Endothelial cell of umbilical vein (primary cell): ENCODE results near the gene ME3. TPM values are rescaled to one million over a fixed set of nuclear protein-coding genes. Genes with fewer than 3 reads are reported as not detected.

ENCODE experiments used
- BruUV-seq: library from RNA; stranded (reverse); fragments of 400-500 nt; replicated peaks from 2 replicates; lab custom pipeline; 2021; lab: Mats Ljungman, UMichigan
- CTCF ChIA-PET: fragments of 300-600, 350-600 bp; sonication (Branson Sonifier 250); formaldehyde crosslinking; loops from one replicate; lab custom pipeline; 2021; ENCODE audit warnings: antibody characterized with exemption, inconsistent platforms; lab: Charles Lee
- POLR2A ChIA-PET: fragments of 300-600, 350-600 bp; sonication (Branson Sonifier 250); formaldehyde crosslinking; loops from one replicate; lab custom pipeline; 2021; ENCODE audit warnings: antibody characterized with exemption, inconsistent platforms; lab: Charles Lee
- DNase-seq: peaks from one replicate; pipeline ENCODE4 v3.0.0-alpha.2; 2011; ENCODE audit warnings: low read depth, low spot score
- FAIRE-seq: peaks from 2 replicates; lab custom pipeline; 2011; peaks lifted over from hg19 to GRCh38; lab: Jason Lieb, UNC
- H2AFZ ChIP-seq: 2 replicates; pipeline ENCODE4 v1.6.0; 2012; ENCODE audit warnings: low read depth, low read length, control low read depth, inconsistent platforms
- H3K27ac ChIP-seq: 2 replicates; pipeline ENCODE4 v1.5.1; 2011; ENCODE audit warnings: low read depth, mild to moderate bottlenecking, control low read depth, low read length, moderate library complexity; ENCODE audit not compliant: insufficient read depth
- H3K27me3 ChIP-seq, 2 experiments: 2 replicates each; pipeline versions ENCODE4 v1.6.0 to v1.6.1; 2011; ENCODE audit warnings: low read length in 2 of 2, mixed read lengths in 1 of 2; ENCODE audit not compliant: control insufficient read depth in 2 of 2, insufficient read depth in 2 of 2
- H3K36me3 ChIP-seq, 2 experiments: 2 replicates in 1 of 2; 3 replicates in 1 of 2; pipeline ENCODE4 v1.5.1; 2011; ENCODE audit warnings: low read length in 2 of 2, mild to moderate bottlenecking in 1 of 2, moderate library complexity in 1 of 2; ENCODE audit not compliant: control insufficient read depth in 2 of 2, insufficient read depth in 2 of 2; ENCODE audit errors: extremely low read depth in 1 of 2
- H3K4me1 ChIP-seq: 3 replicates; pipeline ENCODE4 v1.5.1; 2011; ENCODE audit warnings: mild to moderate bottlenecking, low read length; ENCODE audit not compliant: control insufficient read depth, insufficient read depth; ENCODE audit errors: extremely low read depth
- H3K4me2 ChIP-seq: 2 replicates; pipeline ENCODE4 v1.6.1; 2011; ENCODE audit warnings: low read length, control low read depth, mixed read lengths; ENCODE audit not compliant: insufficient read depth
- H3K4me3 ChIP-seq, 3 experiments: fragments of 200-600 bp in 1 of 3; sonication (generic), shearing (Covaris generic) in 1 of 3; replicated peaks in 1 of 3; 2 replicates each; pipeline ENCODE4 v1.5.1; 2011 to 2016; ENCODE audit warnings: control low read depth in 3 of 3, low read length in 3 of 3, mild to moderate bottlenecking in 2 of 3, inconsistent platforms in 1 of 3, low read depth in 1 of 3, moderate library complexity in 1 of 3; ENCODE audit not compliant: insufficient read depth in 1 of 3
- H3K79me2 ChIP-seq: 2 replicates; pipeline ENCODE4 v1.6.0; 2012; ENCODE audit warnings: low read length, inconsistent platforms; ENCODE audit not compliant: control insufficient read depth, insufficient read depth
- H3K9ac ChIP-seq: replicated peaks from 2 replicates; pipeline ENCODE3; 2011; ENCODE audit warnings: low read length, control low read depth; ENCODE audit not compliant: insufficient read depth; ENCODE audit errors: extremely low read depth
- H3K9me1 ChIP-seq: replicated peaks from 3 replicates; pipeline ENCODE4 v1.6.0; 2011; ENCODE audit warnings: mild to moderate bottlenecking, low read length; ENCODE audit not compliant: control insufficient read depth, insufficient read depth; ENCODE audit errors: extremely low read depth
- H3K9me3 ChIP-seq: replicated peaks from 2 replicates; pipeline ENCODE4 v1.5.1; 2012; ENCODE audit warnings: low read length, inconsistent platforms; ENCODE audit not compliant: control insufficient read depth, insufficient read depth
- H4K20me1 ChIP-seq: replicated peaks from 2 replicates; pipeline ENCODE3; 2011; ENCODE audit warnings: mild to moderate bottlenecking, low read length; ENCODE audit not compliant: control insufficient read depth, insufficient read depth; ENCODE audit errors: extremely low read depth
- EZH2 ChIP-seq: IDR thresholded peaks from 2 replicates; pipeline ENCODE4 v1.6.1; 2012; ENCODE audit warnings: borderline replicate concordance, low read depth, mild to moderate bottlenecking, moderate library complexity, low read length, inconsistent platforms; ENCODE audit not compliant: severe bottlenecking
- FOS ChIP-seq: IDR thresholded peaks from 2 replicates; pipeline ENCODE4 v1.6.1; 2011; ENCODE audit warnings: mild to moderate bottlenecking, low read length, moderate library complexity, borderline replicate concordance; ENCODE audit not compliant: insufficient read depth
- GATA2 ChIP-seq: IDR thresholded peaks from 2 replicates; pipeline ENCODE4 v1.7.0; 2011; ENCODE audit warnings: low read depth, mild to moderate bottlenecking, moderate library complexity, mixed read lengths, low read length; ENCODE audit not compliant: insufficient read length, insufficient read depth
- JUN ChIP-seq: IDR thresholded peaks from 2 replicates; pipeline ENCODE4 v1.6.1; 2011; ENCODE audit warnings: borderline replicate concordance, low read depth; ENCODE audit not compliant: insufficient read length, insufficient read depth
- MYC ChIP-seq: IDR thresholded peaks from one replicate; pipeline ENCODE4 v1.6.1; 2011; ENCODE audit warnings: mild to moderate bottlenecking, low read depth, low read length
- POLR2A ChIP-seq: IDR thresholded peaks from 2 replicates; pipeline ENCODE4 v1.6.1; 2012; ENCODE audit warnings: low read depth, mild to moderate bottlenecking, control low read depth, low read length
- POLR2AphosphoS5 ChIP-seq: IDR thresholded peaks from 2 replicates; pipeline ENCODE4 v1.6.1; 2012; ENCODE audit warnings: low read depth, mild to moderate bottlenecking, control low read depth, low read length, moderate library complexity; ENCODE audit not compliant: insufficient read depth
- dilution Hi-C: fragments of 300-500 bp; cut with MboI; formaldehyde crosslinking; loops from one replicate; pipeline ENCODE4 v1.15.0; 2019; ENCODE audit warnings: low sequenced_read_pairs; ENCODE audit not compliant: extremely low pct_ligation_motif_present
- intact Hi-C: fragments of 100-400 bp; cut with micrococcal nuclease; formaldehyde crosslinking; loops from one replicate; pipeline ENCODE4 v1.10.0; 2022
- polyA plus RNA-seq, 4 experiments: library from polyadenylated mRNA; depleted of rRNA in 3 of 4; stranded (reverse) in 3 of 4; unstranded in 1 of 4; fragments of >200 nt; gene quantifications; 2 replicates each; pipeline versions ENCODE4 v1.2.1 to v1.2.3, GENCODE V29; 2011 to 2012; ENCODE audit warnings: missing spikeins in 1 of 4
- total RNA-seq: library from RNA; stranded (reverse); gene quantifications from 2 replicates; pipeline ENCODE4 v1.2.3, GENCODE V29; 2021
- TF ChIP-seq, protein P1 (sequence below): IDR thresholded peaks from 2 replicates; pipeline ENCODE4 v1.6.1; 2011; ENCODE audit not compliant: insufficient read depth, insufficient read length
- TF ChIP-seq, protein P2 (sequence below), 2 donors: IDR thresholded peaks; 1 replicate in 1 of 2; 2 replicates in 1 of 2; pipeline ENCODE4 v1.5.1; 2011; ENCODE audit warnings: low read length in 2 of 2, mild to moderate bottlenecking in 2 of 2, moderate library complexity in 2 of 2, control low read depth in 1 of 2, inconsistent platforms in 1 of 2, low read depth in 1 of 2; ENCODE audit not compliant: insufficient read depth in 1 of 2; ENCODE audit errors: extremely low read depth in 1 of 2

ME3 gene
- total and polyA plus RNA-seq, 2 donors (not counting 3 experiments of a cell fraction or from before 2014, with no cell fraction given) = 26.9 to 30.4 TPM

DNA sequence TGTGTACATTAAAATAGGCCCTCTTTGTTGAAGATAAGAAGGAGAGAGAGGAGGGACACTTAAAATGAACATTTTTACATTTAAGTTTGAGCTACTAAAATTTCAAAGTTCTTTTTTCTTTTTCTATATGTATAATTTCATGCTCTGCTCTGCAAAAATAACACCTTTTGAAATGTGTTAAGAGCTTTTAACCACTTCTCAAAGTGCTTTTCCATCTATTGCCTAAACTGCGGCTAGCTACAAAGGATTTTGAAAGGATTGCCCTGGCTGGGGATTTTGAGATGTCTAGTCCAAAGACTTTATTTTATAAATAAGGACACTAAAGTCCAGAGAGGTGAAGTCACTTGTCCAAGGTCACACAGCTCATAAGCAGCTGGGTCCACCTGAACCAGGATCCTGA lies 159.3 kb downstream of the ME3 start:
- Histone ChIP-seq H3K9me1 (no peaks in the 10 kb centered on the region), H3K9me3 (no peaks in the 10 kb centered on the region), H3K4me3 (no peak overlapping the region), H3K4me2 (no peak overlapping the region), H3K27ac (no peak overlapping the region), H3K36me3 (no peaks in the 10 kb centered on the region), H4K20me1 (no peaks in the 10 kb centered on the region), H3K27me3 (no peaks in the 10 kb centered on the region), H3K4me1 (peaks cover 51% of the 10 kb centered on the region), H2AFZ (no peak overlapping the region), H3K79me2 (no peaks in the 10 kb centered on the region), H3K9ac (no peak overlapping the region)
- DNase-seq = no peak
- CTCF ChIA-PET = interaction anchor here (1.0 kb wide), 1 partner anchor 30 kb away, joined by 3 read pairs; no protein-coding TSS in a partner anchor
- TF ChIP-seq MYC (no peak), JUN (no peak), POLR2AphosphoS5 (no peak), GATA2 (no peak), FOS (no peak), POLR2A (no peak), EZH2 (no peak)
- TF ChIP-seq, protein P1, sequence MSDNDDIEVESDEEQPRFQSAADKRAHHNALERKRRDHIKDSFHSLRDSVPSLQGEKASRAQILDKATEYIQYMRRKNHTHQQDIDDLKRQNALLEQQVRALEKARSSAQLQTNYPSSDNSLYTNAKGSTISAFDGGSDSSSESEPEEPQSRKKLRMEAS = no peak
- TF ChIP-seq, protein P2, sequence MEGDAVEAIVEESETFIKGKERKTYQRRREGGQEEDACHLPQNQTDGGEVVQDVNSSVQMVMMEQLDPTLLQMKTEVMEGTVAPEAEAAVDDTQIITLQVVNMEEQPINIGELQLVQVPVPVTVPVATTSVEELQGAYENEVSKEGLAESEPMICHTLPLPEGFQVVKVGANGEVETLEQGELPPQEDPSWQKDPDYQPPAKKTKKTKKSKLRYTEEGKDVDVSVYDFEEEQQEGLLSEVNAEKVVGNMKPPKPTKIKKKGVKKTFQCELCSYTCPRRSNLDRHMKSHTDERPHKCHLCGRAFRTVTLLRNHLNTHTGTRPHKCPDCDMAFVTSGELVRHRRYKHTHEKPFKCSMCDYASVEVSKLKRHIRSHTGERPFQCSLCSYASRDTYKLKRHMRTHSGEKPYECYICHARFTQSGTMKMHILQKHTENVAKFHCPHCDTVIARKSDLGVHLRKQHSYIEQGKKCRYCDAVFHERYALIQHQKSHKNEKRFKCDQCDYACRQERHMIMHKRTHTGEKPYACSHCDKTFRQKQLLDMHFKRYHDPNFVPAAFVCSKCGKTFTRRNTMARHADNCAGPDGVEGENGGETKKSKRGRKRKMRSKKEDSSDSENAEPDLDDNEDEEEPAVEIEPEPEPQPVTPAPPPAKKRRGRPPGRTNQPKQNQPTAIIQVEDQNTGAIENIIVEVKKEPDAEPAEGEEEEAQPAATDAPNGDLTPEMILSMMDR (IDR thresholded peaks at IDR 0.05; ENCODE audit: extremely low read depth in 1 of 2, insufficient read depth in 1 of 2, low read depth in 1 of 2, low read length in 2 of 2) = no peak
- intact Hi-C loops = no loop called here
- dilution Hi-C loops = no loop called here
- FAIRE-seq = no peak
- no TSS peak for BruUV-seq
- POLR2A ChIA-PET = no interaction called here
